Tibial nerve (tissue), 4 donors: ENCODE data around the gene FKBP3. TPM values are rescaled to one million over a fixed set of nuclear protein-coding genes. Genes with fewer than 3 reads are reported as not detected.

ENCODE experiments used
- DNase-seq, 2 donors: peaks; one replicate each; pipeline ENCODE4 v3.0.0-alpha.2; 2019; ENCODE audit warnings: low spot score in 2 of 2
- H3K27ac ChIP-seq, 4 donors: fragments of 200-600 bp; sonication (generic) in 3 of 4; one replicate each; pipeline ENCODE4 v1.5.1; 2017 to 2019; ENCODE audit warnings: mild to moderate bottlenecking in 1 of 4
- H3K27me3 ChIP-seq, 2 donors: fragments of 200-600 bp; sonication (generic) in 1 of 2; one replicate each; pipeline versions ENCODE4 v1.5.1 to v1.6.0; 2017 to 2019
- H3K36me3 ChIP-seq, 3 donors: fragments of 200-600 bp; sonication (generic); one replicate each; pipeline ENCODE4 v1.5.1; 2018 to 2019
- H3K4me1 ChIP-seq, 4 donors: fragments of 200-600 bp; sonication (generic) in 3 of 4; one replicate each; pipeline ENCODE4 v1.5.1; 2017 to 2019
- H3K4me3 ChIP-seq, 4 donors: fragments of 200-600 bp; sonication (generic) in 3 of 4; one replicate each; pipeline ENCODE4 v1.5.1; 2017 to 2019; ENCODE audit warnings: mild to moderate bottlenecking in 1 of 4, moderate library complexity in 1 of 4
- H3K9me3 ChIP-seq, 4 donors: fragments of 200-600 bp; sonication (generic) in 3 of 4; one replicate each; pipeline ENCODE4 v1.5.1; 2017 to 2019
- CTCF ChIP-seq, 5 experiments: fragments of 200-600 bp in 3 of 5; fragments of 450-650 bp in 2 of 5; sonication (generic) in 3 of 5; IDR thresholded peaks; one replicate each; pipeline ENCODE4 v1.5.1; 2016 to 2019; ENCODE audit warnings: antibody characterized with exemption in 5 of 5, mild to moderate bottlenecking in 3 of 5, moderate library complexity in 2 of 5
- EP300 ChIP-seq, 2 donors: sonication (generic); formaldehyde crosslinking; IDR thresholded peaks; one replicate each; pipeline ENCODE4 v1.6.1; 2017; ENCODE audit warnings: antibody characterized with exemption in 2 of 2, mild to moderate bottlenecking in 1 of 2
- POLR2A ChIP-seq, 2 donors: fragments of 450-650 bp; IDR thresholded peaks; one replicate each; pipeline ENCODE4 v1.6.1; 2017; ENCODE audit warnings: antibody characterized with exemption in 2 of 2, mild to moderate bottlenecking in 2 of 2, moderate library complexity in 2 of 2
- WGBS, 2 donors: methylation state at CpG; one replicate each; pipeline ENCODE4 v1.1.5; 2018; 5-methylcytosine and 5-hydroxymethylcytosine counted together
- total RNA-seq, 4 donors: library from RNA; depleted of rRNA; stranded (reverse); fragments of >200 nt; gene quantifications; one replicate each; pipeline ENCODE4 v1.1.0, GENCODE V29; 2016

The FKBP3 gene
- total RNA-seq, 4 donors from 2014 or later: 19.6 to 45.7 (median 32.7) TPM

- TF ChIP-seq EP300 (IDR thresholded peaks at IDR 0.05): no peak
- TF ChIP-seq POLR2A (IDR thresholded peaks at IDR 0.05): no peak
- TF ChIP-seq CTCF (IDR thresholded peaks at IDR 0.05): no peak
- no peak for DNase-seq
- 70 to 74% methylated on average over 3 of the region's 3 CpGs for WGBS, 2 donors
- H3K27me3 ChIP-seq: no peaks in the 10 kb centered on the region
- H3K4me3 ChIP-seq: no peak overlapping the region
- H3K36me3 ChIP-seq: peaks cover 0 to 89% (median 2%) of the 10 kb centered on the region in 3 donors
- no peaks in the 10 kb centered on the region for H3K9me3 ChIP-seq
- no peaks in the 10 kb centered on the region for H3K4me1 ChIP-seq
- H3K27ac ChIP-seq: no peak overlapping the region
Measured at GRCh38 chr14:45114327-45114726, 20.0 kb downstream of the FKBP3 start.

GRCh38 chr14:45112896-45113781 is 21.1 kb downstream of the FKBP3 start:
- Histone ChIP-seq H3K27me3 (no peaks in the 10 kb centered on the region), H3K27ac (no peak overlapping the region), H3K4me1 (no peaks in the 10 kb centered on the region), H3K4me3 (no peak overlapping the region), H3K36me3 (peaks cover 0 to 86% (median 2%) of the 10 kb centered on the region in 3 donors), H3K9me3 (no peaks in the 10 kb centered on the region)
- no peak for DNase-seq
- WGBS, 2 donors: 89 to 90% methylated on average over 6 of the region's 6 CpGs
- TF ChIP-seq POLR2A (IDR thresholded peaks at IDR 0.05): no peak
- TF ChIP-seq CTCF (IDR thresholded peaks at IDR 0.05): no peak
- TF ChIP-seq EP300 (IDR thresholded peaks at IDR 0.05): no peak

- TF ChIP-seq EP300 (IDR thresholded peaks at IDR 0.05) (no peak), POLR2A (IDR thresholded peaks at IDR 0.05) (no peak), CTCF (IDR thresholded peaks at IDR 0.05) (no peak)
- H3K4me1 ChIP-seq: no peaks in the 10 kb centered on the region
- DNase-seq: no peak
- peaks cover 0 to 77% (median 14%) of the 10 kb centered on the region in 3 donors for H3K36me3 ChIP-seq
- WGBS, 2 donors: 97 to 98% methylated on average over 1 of the region's 1 CpG
- no peaks in the 10 kb centered on the region for H3K27me3 ChIP-seq
- H3K4me3 ChIP-seq: no peak overlapping the region
- no peak overlapping the region for H3K27ac ChIP-seq
- no peaks in the 10 kb centered on the region for H3K9me3 ChIP-seq
Measured at GRCh38 chr14:45104561-45104960, 29.7 kb downstream of the FKBP3 start.

GRCh38 chr14:45103806-45104205 is 30.5 kb downstream of the FKBP3 start:
- H3K27me3 ChIP-seq: no peaks in the 10 kb centered on the region
- no peaks in the 10 kb centered on the region for H3K9me3 ChIP-seq
- H3K36me3 ChIP-seq: peaks cover 0 to 78% (median 17%) of the 10 kb centered on the region in 3 donors
- no peak overlapping the region for H3K27ac ChIP-seq
- no peak for DNase-seq
- H3K4me3 ChIP-seq: no peak overlapping the region
- TF ChIP-seq EP300 (IDR thresholded peaks at IDR 0.05): no peak
- H3K4me1 ChIP-seq: no peaks in the 10 kb centered on the region

GRCh38 chr14:45096218-45096617 is 38.1 kb downstream of the FKBP3 start:
- TF ChIP-seq POLR2A (IDR thresholded peaks at IDR 0.05) (no peak), CTCF (IDR thresholded peaks at IDR 0.05) (no peak)
- Histone ChIP-seq H3K27me3 (no peaks in the 10 kb centered on the region), H3K9me3 (no peaks in the 10 kb centered on the region), H3K4me1 (peaks cover 0 to 10% (median 0%) of the 10 kb centered on the region in 4 donors), H3K27ac (no peak overlapping the region), H3K36me3 (peaks cover 0 to 59% (median 17%) of the 10 kb centered on the region in 3 donors), H3K4me3 (no peak overlapping the region)
- no peak for DNase-seq
- 93 to 96% methylated on average over 4 of the region's 4 CpGs for WGBS, 2 donors
